COLO668 (cell line): ENCODE data around the gene CTSF.
"Not testable (repeated sequence)": the region's sequence is repeated elsewhere in the genome, so short reads cannot be mapped to it uniquely, and the experiment has no call there.

Experiments
- DNase-seq: peaks from one replicate; lab custom pipeline; 2025; ENCODE audit not compliant: unreplicated experiment; lab: John Stamatoyannopoulos, UW

Gene CTSF

DNA sequence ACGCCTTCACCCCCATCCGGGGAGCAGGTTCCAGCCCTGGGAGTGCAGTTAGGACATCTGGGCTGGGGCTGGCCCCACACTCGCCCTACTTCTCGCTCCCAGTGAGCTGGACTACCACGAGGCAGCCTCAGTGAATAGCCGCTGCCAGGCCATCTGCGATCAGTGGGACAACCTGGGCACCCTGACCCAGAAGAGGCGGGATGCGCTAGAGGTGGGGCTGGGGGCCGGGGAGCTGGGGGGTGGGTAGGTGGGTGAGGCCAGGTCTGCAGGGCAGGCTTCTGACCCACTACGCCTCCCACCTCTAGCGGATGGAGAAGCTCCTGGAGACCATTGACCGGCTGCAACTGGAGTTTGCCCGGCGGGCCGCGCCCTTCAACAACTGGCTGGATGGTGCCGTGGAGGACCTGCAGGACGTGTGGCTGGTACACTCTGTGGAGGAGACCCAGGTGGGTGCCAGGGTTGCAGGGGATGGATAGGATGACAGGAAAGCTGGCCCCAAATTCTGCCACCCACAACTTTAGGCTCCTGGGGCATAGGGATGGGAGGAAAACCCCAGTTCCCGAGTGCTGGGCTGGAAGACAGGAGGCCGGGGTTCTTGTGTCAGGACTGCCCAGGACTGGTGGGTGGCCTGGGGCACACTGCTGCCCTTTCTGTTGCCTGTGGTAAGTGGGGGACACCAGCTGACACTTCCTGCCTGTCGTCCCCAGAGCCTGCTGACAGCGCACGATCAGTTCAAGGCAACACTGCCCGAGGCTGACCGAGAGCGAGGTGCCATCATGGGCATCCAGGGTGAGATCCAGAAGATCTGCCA is 8.3 kb downstream of the CTSF start:
- no peak for DNase-seq

DNA sequence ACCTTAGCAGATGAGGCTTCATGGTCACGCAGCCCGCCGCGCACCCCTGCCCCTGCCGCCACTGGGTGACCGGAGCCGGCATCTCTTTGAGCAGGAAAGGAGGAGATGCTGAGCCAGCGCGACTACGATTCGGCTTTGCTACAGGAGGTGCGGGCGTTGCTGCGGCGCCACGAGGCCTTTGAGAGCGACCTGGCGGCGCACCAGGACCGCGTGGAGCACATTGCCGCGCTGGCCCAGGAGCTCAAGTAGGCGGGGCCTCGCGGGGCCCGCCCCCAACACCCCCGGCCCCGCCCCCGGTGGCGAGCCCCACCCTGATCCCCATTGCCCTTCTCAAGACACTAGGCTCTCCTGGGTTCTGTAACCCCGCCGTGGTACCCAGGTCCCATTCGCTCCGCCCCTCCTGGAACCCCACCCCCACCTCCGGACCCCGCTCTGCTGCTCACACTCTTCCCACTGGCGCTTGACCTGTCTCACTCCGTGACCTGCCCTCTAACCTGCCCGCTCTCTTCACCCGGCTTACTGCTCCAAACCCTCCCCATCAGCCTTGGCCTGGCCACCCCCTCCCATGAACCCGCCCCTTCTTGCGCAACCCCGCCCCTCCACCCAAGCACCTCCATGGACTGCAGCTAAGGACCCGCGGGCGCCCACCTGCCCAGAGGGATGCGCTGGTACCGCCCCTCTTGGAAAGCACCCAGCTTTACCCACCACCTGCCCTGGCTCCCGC is 9.1 kb downstream of the CTSF start:
- no peak for DNase-seq

DNA sequence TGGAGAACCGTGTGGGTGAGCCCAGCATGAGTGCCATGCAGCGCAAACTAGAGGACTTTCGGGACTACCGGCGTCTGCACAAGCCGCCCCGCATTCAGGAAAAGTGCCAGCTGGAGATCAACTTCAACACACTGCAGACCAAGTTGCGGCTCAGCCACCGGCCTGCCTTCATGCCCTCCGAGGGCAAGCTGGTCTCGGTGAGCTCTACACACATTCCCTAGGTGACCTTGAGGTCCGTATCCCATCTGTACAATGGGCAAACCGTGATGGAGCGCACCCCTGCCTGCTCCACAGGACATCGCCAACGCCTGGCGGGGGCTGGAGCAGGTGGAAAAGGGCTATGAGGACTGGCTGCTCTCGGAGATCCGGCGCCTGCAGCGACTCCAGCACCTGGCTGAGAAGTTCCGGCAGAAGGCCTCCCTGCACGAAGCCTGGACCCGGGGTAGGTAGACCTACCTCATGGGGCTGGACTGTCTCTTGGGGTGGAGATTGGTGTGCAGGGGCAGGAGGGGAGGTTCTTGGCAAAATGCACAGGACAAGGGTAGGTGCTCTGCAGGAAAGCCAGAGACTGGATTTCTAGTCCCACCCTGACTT is 10.6 kb downstream of the CTSF start:
- no peak for DNase-seq

DNA sequence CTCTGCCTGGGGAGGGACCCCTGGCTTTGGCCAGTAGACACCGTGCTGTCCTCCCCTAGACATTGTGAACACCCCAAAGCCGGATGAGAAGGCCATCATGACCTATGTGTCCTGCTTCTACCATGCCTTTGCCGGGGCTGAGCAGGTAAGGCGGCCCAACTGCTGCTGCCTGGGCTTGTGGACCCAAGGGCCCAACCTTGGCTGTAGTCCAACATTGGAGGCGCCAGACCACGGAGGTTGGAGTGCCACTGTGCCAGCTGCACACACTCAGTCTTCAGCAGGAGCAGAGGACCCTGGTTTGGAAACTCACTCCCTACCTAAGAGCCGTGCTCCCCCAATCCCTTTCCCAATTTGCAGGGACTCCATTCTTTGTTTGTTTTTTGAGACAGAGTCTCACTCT is 12.3 kb downstream of the CTSF start:
- DNase-seq = peak; percentile 71

DNA sequence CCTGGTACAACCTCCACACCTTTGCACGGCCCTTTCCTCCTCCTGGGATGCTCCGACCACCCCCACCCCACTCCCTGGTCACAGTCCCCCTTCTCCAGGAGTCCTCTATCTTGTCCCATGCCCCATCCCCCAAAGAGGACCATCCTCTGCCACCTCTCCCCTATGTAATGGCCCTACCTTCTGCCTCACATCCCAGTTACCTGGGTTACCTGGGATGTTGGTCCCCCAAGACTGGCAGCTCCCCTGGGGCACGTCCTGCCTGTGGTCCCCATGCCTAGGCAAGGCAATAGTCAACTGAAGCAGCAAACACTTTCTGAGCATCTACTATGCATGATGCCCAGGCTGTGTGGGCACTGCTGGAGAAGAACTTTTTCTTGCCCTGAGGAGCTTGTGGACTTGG is 13.0 kb downstream of the CTSF start:
- no peak for DNase-seq

DNA sequence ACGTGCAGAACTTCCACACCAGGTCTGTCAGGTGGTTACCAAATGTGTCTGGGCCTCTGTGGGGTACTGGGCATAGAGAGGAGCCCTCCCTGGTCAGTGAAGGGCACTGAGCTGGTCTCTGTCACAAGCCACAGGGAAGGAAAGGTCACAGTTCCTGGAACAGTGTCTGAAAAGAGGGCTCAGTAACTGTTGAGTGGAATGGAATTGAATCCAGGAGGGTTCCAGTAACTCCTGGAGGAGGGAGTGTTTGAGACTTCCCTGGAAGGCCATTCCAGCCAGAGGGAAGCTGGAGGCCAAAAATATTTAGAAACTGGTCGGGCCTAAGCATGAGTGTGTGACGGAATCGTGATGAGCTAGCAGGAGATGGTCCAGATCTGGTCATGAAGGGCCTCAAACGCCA is 13.8 kb downstream of the CTSF start:
- DNase-seq = no peak

DNA sequence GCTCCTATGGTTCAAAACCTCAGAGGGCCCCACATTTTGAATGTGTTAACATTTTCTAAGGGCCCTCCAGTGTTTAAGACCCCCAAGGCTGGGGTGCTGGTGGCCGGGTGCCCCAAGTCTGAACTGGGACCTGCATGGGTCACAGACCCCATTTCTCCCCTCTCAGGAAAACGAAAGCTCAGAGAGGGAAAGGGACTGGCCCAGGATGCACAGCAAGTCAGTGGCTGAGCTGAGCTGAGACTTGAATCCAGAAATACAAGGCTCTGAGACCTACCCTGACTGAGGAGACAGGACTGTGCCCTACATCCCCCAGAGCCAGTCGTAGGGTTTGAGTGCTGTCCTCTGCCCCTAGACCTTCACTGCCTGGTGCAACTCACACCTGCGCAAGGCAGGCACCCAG is 17.5 kb downstream of the CTSF start:
- no peak for DNase-seq

DNA sequence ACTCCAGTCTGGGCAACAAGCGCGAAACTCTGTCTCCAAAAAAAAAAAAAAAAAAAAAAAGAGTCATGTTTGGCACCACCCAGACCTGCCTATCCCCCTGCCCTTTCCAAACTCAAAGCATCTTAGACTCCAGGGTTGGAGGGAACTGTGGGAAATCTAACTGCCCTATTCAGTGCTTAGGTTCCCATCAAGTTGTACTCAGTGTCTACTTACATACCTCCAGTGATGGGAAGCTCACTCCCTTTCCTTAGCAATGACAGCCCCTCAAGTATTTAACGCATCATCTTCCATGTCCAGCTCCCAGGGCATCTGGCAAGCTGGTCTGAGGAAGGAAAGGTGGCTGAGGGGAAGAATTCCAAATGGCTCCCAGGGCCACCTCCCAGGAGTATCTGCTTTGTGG is 18.7 kb downstream of the CTSF start:
- no peak for DNase-seq

DNA sequence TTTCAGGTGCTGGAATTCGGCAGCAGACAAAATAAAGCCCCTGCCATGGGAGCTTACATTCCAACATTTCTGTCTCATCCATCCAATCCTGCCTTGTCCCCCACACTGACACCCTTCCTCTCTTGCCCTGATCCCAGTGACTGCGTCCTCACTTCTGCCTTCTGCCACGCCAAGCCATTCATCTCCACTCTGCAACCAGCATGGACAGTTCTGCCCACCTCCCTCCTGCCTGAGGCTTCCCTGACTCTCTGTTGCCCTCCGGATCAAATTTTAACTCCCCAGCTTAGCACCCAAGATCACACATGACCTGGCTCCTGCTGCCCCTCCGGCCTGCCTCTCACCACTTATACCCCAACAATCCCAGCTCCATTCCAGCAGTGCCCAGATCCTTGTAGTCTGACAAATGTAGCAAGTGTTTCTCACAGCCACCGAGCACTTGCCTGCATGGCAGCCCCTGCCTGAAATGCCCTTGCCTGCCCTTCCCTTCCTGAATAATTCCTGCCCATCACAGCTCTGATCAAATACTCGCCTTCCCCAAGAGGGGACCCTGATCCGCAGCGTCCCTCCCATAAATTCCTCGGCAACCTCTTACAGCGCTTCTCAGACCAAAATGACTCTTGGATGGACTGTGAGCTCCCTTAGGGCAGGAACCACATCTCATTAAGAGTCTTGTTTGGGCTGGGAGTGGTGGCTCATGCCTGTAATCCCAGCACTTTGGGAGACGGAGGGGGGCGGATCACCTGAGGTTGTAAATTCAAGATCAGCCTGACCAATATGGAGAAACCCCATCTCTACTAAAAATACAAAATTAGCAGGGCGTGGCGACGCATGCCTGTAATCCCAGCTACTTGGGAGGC is 19.4 kb downstream of the CTSF start:
- no peak for DNase-seq

DNA sequence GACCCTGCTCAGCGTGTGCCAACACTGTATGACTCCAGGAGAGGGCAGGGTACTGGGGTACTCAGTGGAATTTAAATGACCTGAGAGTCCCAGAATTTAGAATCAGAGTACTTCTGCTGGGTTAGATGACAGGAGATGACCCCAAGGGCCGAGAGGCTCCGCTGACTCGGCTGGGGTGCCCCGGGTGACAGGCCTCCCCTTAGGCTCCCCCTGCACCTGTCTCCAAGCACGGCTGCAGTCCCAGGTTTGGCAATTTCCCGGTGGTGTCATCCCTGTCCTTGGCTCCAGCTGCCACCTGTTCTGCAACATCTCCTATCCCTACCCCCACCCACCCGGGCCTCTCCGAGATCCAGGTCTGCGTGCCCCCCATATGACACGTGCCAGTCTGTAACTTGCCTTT is 20.4 kb downstream of the CTSF start:
- DNase-seq = peak; percentile 26

DNA sequence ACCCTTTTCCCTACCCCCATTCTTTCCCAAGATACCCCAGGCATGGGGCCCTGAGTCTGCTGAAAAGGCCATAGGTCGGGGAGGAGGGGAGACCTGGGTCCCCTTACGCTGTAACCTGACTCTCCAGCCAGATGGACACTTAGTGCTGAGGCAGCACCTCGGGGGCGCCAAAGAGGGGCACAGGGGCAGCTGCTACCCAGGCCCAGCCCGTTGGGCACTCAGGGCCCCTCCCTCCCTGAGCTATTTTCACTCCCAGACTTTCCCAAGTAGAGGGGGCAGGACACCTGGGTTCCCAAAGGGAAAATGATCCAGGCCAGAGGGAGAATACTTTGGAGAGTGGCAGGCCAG is 20.8 kb downstream of the CTSF start:
- no peak for DNase-seq

DNA sequence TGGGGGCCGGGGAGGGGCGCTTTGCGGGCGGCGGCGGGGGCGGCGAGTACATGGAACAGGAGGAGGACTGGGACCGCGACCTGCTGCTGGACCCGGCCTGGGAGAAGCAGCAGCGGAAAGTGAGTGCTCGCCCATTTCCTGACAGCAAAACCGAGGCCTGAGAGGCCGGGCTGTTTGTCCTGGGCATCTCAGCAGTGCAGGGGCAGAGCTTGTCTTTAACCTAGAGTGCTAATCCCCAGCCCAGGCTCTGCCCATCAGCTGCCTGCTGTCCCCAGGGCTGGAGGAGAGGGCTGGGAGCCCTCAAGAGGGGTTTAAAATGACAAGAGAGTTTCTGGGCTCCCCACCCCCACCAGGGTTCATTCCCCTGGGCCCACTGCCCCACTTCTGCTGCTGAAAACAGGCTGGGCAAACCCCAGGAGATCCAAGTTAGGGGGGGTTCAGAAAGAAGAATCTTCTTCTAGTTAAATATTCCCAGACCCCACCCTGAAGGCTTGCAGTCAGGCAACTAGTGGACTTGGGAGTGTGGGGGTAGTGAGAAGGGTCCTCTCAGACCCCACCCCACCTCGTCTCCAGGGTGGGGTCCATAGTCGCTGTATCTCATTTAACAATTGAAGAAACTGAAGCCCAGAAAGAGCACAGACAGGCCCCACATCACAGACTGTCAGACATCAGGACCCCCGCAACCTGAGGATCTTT is 21.3 kb downstream of the CTSF start:
- no peak for DNase-seq

DNA sequence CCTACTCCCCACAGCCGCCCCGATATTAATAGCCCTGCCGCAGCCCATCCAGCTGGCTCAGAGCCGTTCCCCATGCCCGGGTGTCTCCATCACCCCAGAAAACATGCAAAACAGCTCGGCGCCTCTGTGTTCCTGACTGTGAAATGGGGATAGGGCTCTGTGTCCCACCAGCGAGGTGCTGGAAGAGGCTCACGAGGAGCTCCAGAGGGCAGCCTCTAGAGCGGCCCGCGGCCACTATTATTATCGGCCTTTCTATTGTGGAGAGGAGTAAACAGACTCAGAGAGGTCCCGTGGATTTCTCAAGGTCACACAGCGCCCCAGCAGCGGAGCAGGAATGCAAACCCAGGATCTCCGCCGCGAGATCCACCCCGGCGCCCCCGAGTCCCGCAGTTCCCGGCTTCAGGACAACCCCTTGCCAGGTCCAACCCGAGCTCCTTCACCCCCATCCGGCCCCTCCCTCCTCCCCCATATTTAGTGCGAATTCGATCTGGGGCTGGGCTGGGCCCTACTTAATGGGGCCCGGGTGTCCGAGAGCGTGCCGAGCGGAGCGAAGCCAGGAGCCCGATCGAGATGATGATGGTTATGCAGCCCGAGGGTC is 21.9 kb downstream of the CTSF start, which contains the start of gene ACTN3:
Gene ACTN3, plus strand, starts transcription at position 536 of the 598 bp plus-strand sequence. Its CDS starts 35 bp downstream, at position 571.
- DNase-seq = no peak

DNA sequence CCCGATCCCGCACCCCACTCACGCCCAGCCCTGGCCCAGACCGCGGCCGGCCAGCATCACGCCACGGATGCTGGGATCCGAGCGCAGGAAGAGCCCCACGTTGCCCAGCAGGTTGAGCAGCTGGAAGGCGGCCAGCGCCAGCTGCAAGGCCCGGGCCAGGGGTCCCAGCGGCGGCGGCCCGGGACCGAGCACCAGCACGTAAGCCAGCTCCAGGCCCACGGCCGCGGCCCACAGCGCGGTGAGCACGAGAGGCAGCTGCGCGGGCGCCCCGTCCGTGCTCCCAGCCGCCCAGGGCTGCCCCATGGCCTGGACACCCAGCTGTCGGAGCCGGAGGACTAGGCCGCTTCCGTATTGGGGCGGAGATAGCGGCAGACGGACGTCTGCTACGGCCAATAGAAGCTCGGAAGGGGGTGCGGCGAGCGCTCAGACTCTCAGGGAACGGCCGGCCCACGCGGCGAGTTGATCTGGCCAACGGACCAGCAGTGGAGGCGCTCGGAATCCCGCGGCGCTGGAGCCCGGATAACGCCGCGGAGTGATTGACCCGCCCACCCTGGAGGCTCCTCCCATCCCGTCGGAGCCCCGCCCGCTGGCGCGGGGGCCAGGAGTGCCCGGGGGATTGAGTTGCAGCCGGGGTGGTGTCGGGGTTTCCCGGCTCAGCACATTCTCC is 22.6 kb downstream of the CTSF start, which contains the start of gene ZDHHC24:
Gene ZDHHC24, minus strand, starts transcription at position 348 of the 667 bp plus-strand sequence. Its CDS starts 45 bp downstream, at position 303.
- peak; percentile 97 for DNase-seq

DNA sequence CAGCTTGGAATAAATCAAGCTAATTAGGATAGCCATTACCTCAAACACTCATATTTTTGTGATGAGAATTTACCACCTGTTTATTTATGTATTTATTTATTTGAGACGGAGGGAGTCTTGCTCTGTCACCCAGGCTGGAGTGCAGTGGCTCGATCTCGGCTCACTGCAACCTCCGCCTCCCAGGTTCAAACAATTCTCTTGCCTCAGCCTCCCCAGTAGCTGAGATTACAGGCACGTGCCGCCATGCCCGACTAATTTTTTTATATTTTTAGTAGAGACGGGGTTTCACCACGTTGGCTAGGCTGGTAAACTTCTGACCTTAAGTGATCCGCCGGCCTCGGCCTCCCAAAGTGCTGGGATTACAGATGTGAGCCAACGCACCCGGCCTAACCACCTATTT is 23.5 kb downstream of the CTSF start:
- not testable (repeated sequence) for DNase-seq

DNA sequence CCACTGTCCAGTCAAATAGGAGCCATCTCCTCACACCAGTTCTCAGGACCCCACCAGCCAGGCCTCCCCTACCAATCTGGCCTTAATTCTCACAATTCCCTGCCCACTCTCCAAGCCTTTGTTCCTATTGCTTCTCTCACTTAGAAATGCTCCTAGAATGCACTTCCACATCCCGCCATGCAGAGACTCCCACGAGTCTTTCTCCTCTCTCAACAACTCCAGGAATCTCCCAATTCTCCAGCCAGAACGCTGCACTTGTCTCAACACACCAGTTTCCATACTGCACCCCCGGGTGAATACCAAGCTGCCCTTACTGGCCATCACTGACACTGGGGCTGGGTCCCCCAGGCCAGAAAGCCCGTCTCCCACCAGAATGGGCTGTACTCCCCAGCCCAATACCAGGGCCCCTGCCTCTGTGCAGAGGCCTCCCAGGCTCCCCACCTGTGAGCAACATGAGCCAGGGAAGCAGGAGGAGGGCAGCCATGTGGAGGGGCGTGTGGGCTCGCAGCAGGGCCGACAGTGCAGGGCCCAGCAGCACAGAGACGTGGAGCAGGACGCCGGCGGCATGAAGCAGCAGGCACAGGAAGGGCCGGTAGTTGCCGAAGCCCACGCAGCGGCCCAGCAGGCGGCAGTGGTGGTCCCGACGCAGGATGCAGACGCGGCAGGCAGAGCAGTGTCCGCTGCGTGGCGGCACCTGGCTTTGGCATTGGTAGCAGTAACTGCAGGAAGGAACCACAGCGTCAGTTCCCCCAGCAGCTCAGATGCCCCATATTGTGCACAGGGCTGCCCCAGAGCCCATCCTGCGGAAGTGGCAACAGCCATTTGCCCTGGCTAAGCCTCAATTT is 24.9 kb downstream of the CTSF start:
- DNase-seq = no peak

DNA sequence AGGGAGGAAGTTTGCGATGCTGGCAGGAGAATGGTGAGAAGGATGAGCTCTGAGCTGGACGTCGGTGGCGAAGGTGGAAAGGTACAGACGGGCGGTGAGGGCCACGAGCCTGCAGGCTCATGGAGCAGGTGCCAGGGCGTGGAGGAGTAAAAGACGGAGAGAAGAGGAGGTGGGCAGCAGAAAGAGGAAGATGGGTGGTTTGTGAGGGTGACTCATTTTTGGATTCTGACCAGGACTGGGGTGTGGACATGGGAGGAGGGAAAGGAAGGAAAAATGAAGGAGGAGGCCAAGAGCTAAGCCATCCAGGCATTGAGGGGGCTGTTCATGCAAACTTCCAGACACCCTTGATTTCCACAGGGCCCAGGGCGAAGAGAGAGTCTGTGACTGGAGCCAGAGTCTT is 26.0 kb downstream of the CTSF start:
- DNase-seq = no peak

DNA sequence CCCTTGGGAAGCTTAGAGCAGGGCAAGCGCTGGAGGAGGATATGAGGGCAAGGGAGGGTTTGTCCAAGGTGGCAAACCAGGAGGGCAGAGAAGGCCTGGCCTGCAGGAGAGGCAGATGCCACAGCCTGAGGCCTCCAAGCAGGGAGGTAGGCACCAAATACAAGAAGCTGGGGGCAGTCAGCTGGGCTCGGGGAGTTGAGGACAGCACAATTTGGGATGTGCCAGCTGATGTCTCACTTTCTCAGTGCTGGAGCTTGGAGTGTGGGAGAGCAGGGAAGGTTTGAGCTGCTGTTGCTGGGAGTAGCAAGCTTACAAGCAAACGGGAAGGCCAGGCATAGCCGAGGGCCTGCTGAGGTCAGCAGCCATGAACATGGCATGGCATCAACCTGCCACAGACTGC is 26.5 kb downstream of the CTSF start:
- DNase-seq = no peak

DNA sequence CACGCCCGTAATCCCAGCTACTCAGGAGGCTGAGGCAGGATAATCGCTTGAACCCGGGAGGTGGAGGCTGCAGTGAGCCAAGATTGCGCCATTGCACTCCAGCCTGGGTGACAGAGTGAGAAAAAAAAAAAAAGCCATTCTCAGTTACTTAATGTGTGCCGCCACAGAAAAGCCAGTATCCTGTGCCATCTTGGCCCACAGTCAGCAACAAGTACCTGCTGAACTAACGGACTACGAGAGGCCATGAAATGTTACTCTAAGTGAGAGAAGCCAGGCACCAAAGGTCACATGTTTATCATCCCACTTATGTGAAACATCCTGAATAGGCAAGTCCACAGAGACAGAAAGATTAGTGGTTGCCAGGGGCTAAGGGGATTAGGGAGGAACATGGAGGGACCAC is 27.8 kb downstream of the CTSF start:
- not testable (repeated sequence) for DNase-seq
